GM21528 (cell line): ENCODE data around the gene ZSWIM6.

Experiments
- ATAC-seq: cut with Tn5 transposase; IDR thresholded peaks from one replicate; pipeline ENCODE4 v1.9.1; 2021; ENCODE audit warnings: mild to moderate bottlenecking, moderate library complexity; ENCODE audit not compliant: unreplicated experiment, low FRiP score

The ZSWIM6 gene

GRCh38 chr5:61331407-61332357, at the start of gene ZSWIM6:
TSS of gene ZSWIM6 (plus strand) at chr5:61332258. CDS start at chr5:61332273, 15 bp downstream.
- peak; percentile 73 for ATAC-seq

GRCh38 chr5:61283471-61283870, 48.6 kb upstream of the ZSWIM6 start:
- ATAC-seq = no peak

- no peak for ATAC-seq
These were observed 46.5 kb upstream of the ZSWIM6 start for GRCh38 chr5:61285531-61285930.

- no peak for ATAC-seq
These were observed 45.5 kb upstream of the ZSWIM6 start for GRCh38 chr5:61286446-61287132.

- no peak for ATAC-seq
These were observed 44.6 kb upstream of the ZSWIM6 start for GRCh38 chr5:61287474-61287873.

- ATAC-seq = no peak
These were observed 42.8 kb upstream of the ZSWIM6 start for GRCh38 chr5:61289241-61289640.

GRCh38 chr5:61289669-61290306, 42.3 kb upstream of the ZSWIM6 start:
- no peak for ATAC-seq

GRCh38 chr5:61290791-61291210, 41.3 kb upstream of the ZSWIM6 start:
- ATAC-seq = no peak

GRCh38 chr5:61292062-61292657, 39.9 kb upstream of the ZSWIM6 start:
- no peak for ATAC-seq

- no peak for ATAC-seq
These were observed 39.0 kb upstream of the ZSWIM6 start for GRCh38 chr5:61293071-61293470.

- ATAC-seq = no peak
These were observed 38.2 kb upstream of the ZSWIM6 start for GRCh38 chr5:61293873-61294272.

- ATAC-seq = no peak
These were observed 36.7 kb upstream of the ZSWIM6 start for GRCh38 chr5:61295365-61295764.

- ATAC-seq = no peak
These were observed 34.0 kb upstream of the ZSWIM6 start for GRCh38 chr5:61298066-61298465.

- no peak for ATAC-seq
These were observed 33.5 kb upstream of the ZSWIM6 start for GRCh38 chr5:61298580-61298979.

GRCh38 chr5:61299261-61299681, 32.8 kb upstream of the ZSWIM6 start:
- no peak for ATAC-seq

- ATAC-seq = no peak
These were observed 30.5 kb upstream of the ZSWIM6 start for GRCh38 chr5:61301341-61302199.

GRCh38 chr5:61302200-61302563, 29.9 kb upstream of the ZSWIM6 start:
- ATAC-seq = no peak

- no peak for ATAC-seq
These were observed 28.7 kb upstream of the ZSWIM6 start for GRCh38 chr5:61303346-61303745.

- no peak for ATAC-seq
These were observed 27.3 kb upstream of the ZSWIM6 start for GRCh38 chr5:61304590-61305381.
